ENCODE measurements around the gene UBXN11. TPM values are rescaled to one million over a fixed set of nuclear protein-coding genes. Genes with fewer than 3 reads are reported as not detected.

Gene UBXN11
- polyA plus RNA-seq, 1 donor from 2014 or later: 18.5 TPM

- TF ChIP-seq TAF1 (IDR thresholded peaks at IDR 0.05; ENCODE audit: low read depth): no peak
- no peak for TF ChIP-seq POLR2AphosphoS5 (IDR thresholded peaks at IDR 0.05)
- no peak for TF ChIP-seq RAD21 (conservative IDR thresholded peaks at IDR 0.05)
- TF ChIP-seq, protein P1, sequence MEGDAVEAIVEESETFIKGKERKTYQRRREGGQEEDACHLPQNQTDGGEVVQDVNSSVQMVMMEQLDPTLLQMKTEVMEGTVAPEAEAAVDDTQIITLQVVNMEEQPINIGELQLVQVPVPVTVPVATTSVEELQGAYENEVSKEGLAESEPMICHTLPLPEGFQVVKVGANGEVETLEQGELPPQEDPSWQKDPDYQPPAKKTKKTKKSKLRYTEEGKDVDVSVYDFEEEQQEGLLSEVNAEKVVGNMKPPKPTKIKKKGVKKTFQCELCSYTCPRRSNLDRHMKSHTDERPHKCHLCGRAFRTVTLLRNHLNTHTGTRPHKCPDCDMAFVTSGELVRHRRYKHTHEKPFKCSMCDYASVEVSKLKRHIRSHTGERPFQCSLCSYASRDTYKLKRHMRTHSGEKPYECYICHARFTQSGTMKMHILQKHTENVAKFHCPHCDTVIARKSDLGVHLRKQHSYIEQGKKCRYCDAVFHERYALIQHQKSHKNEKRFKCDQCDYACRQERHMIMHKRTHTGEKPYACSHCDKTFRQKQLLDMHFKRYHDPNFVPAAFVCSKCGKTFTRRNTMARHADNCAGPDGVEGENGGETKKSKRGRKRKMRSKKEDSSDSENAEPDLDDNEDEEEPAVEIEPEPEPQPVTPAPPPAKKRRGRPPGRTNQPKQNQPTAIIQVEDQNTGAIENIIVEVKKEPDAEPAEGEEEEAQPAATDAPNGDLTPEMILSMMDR (IDR thresholded peaks at IDR 0.05; ENCODE audit: poor library complexity, severe bottlenecking): no peak
- TF ChIP-seq EZH2 (IDR thresholded peaks at IDR 0.05; ENCODE audit: borderline replicate concordance, insufficient read depth, low read length, poor library complexity, severe bottlenecking): no peak
- no peak for TF ChIP-seq EP300 (conservative IDR thresholded peaks at IDR 0.05; ENCODE audit: poor library complexity, severe bottlenecking)
- TF ChIP-seq MXI1 (conservative IDR thresholded peaks at IDR 0.05; ENCODE audit: poor library complexity, severe bottlenecking): no peak
- TF ChIP-seq SMC3 (conservative IDR thresholded peaks at IDR 0.05; ENCODE audit: poor library complexity): no peak
- TF ChIP-seq, protein P2, sequence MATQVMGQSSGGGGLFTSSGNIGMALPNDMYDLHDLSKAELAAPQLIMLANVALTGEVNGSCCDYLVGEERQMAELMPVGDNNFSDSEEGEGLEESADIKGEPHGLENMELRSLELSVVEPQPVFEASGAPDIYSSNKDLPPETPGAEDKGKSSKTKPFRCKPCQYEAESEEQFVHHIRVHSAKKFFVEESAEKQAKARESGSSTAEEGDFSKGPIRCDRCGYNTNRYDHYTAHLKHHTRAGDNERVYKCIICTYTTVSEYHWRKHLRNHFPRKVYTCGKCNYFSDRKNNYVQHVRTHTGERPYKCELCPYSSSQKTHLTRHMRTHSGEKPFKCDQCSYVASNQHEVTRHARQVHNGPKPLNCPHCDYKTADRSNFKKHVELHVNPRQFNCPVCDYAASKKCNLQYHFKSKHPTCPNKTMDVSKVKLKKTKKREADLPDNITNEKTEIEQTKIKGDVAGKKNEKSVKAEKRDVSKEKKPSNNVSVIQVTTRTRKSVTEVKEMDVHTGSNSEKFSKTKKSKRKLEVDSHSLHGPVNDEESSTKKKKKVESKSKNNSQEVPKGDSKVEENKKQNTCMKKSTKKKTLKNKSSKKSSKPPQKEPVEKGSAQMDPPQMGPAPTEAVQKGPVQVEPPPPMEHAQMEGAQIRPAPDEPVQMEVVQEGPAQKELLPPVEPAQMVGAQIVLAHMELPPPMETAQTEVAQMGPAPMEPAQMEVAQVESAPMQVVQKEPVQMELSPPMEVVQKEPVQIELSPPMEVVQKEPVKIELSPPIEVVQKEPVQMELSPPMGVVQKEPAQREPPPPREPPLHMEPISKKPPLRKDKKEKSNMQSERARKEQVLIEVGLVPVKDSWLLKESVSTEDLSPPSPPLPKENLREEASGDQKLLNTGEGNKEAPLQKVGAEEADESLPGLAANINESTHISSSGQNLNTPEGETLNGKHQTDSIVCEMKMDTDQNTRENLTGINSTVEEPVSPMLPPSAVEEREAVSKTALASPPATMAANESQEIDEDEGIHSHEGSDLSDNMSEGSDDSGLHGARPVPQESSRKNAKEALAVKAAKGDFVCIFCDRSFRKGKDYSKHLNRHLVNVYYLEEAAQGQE (IDR thresholded peaks at IDR 0.05; ENCODE audit: borderline replicate concordance): no peak
- Histone ChIP-seq H3K9ac (ENCODE audit: low read length) (no peak overlapping the region), H3K27ac (ENCODE audit: low read length) (no peak overlapping the region), H3F3A (ENCODE audit: insufficient read depth, low read length, poor library complexity, severe bottlenecking) (no peaks in the 10 kb centered on the region), H3K79me2 (replicated peaks; ENCODE audit: insufficient read depth, low read length) (no peaks in the 10 kb centered on the region), H3K9me3 (ENCODE audit: low read length) (no peaks in the 10 kb centered on the region), H3K27me3 (ENCODE audit: insufficient read depth, low read depth, low read length) (no peaks in the 10 kb centered on the region), H2AFZ (ENCODE audit: low read depth, low read length) (no peak overlapping the region), H3K4me2 (ENCODE audit: low read length) (no peak overlapping the region), H3K36me3 (ENCODE audit: insufficient read depth, low read length) (no peaks in the 10 kb centered on the region), H4K20me1 (ENCODE audit: insufficient read depth) (no peaks in the 10 kb centered on the region), H3K9me2 (ENCODE audit: insufficient read depth, low read length) (no peaks in the 10 kb centered on the region), H3K4me3 (ENCODE audit: low read length) (no peak overlapping the region)
These were observed 45.3 kb upstream of the UBXN11 start for GRCh38 chr1:26351590-26352337.

DNA sequence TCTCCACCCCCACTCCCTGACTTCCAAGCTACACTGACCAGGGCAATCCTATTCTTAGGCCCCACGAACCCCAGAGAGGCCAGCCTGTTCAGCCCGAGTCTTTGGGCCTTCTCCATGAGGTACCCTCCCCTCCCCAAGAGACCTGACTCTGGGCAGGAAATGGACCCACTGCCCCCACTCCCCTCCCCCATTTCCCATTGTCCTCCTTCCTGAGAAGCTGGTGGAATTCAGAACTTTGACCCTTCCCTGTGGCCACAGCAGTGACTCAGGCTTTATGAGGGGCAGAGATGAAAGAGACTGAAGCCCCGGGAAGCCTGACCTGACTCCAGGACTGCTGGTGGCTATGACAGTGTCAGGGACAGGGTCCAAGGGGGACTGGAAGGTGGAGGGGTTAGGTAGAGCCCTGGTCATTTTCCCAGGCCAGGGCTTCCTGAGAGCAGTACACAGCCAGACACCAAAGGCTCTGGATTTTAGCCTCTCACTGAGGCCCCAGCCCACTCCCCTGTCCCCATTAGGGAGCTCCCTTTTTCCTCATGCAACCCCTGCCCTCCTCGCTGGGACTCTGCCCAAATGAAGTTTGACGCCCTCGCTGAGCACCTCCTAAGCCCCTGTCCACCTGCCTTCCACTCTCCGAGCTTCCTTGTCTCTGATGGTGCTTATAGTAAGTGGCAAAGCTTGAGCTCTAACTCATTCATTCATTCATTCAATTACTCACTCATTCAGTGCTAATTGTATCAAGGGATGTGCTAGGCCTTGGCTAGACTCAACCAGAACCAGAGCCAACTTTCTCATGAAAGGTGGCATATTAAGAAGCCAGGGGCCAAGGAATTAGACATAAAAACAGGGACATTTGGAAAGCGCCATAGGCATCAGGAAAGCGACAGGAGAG, 44.5 kb upstream of the UBXN11 start:
- H3K9ac ChIP-seq (ENCODE audit: low read length): no peak overlapping the region
- H3K27ac ChIP-seq (ENCODE audit: low read length): no peak overlapping the region

More for the DNA sequence above, 44.5 kb upstream of the UBXN11 start:
- no peaks in the 10 kb centered on the region for H3K36me3 ChIP-seq (ENCODE audit: insufficient read depth, low read length)
- H4K20me1 ChIP-seq (ENCODE audit: insufficient read depth): no peaks in the 10 kb centered on the region
- H3K4me3 ChIP-seq (ENCODE audit: low read length): no peak overlapping the region
- no peaks in the 10 kb centered on the region for H3F3A ChIP-seq (ENCODE audit: insufficient read depth, low read length, poor library complexity, severe bottlenecking)
- H3K9me3 ChIP-seq (ENCODE audit: low read length): no peaks in the 10 kb centered on the region
- no peaks in the 10 kb centered on the region for H3K27me3 ChIP-seq (ENCODE audit: insufficient read depth, low read depth, low read length)
- H3K4me2 ChIP-seq (ENCODE audit: low read length): no peak overlapping the region
- H3K9me2 ChIP-seq (ENCODE audit: insufficient read depth, low read length): no peaks in the 10 kb centered on the region
- H3K79me2 ChIP-seq (replicated peaks; ENCODE audit: insufficient read depth, low read length): no peaks in the 10 kb centered on the region
- H2AFZ ChIP-seq (ENCODE audit: low read depth, low read length): no peak overlapping the region
- TF ChIP-seq TAF1 (IDR thresholded peaks at IDR 0.05; ENCODE audit: low read depth) (no peak), SMC3 (conservative IDR thresholded peaks at IDR 0.05; ENCODE audit: poor library complexity) (no peak), MXI1 (conservative IDR thresholded peaks at IDR 0.05; ENCODE audit: poor library complexity, severe bottlenecking) (no peak), EP300 (conservative IDR thresholded peaks at IDR 0.05; ENCODE audit: poor library complexity, severe bottlenecking) (no peak), EZH2 (IDR thresholded peaks at IDR 0.05; ENCODE audit: borderline replicate concordance, insufficient read depth, low read length, poor library complexity, severe bottlenecking) (no peak), POLR2AphosphoS5 (IDR thresholded peaks at IDR 0.05) (no peak), RAD21 (conservative IDR thresholded peaks at IDR 0.05) (no peak)
- TF ChIP-seq, protein P1 (IDR thresholded peaks at IDR 0.05; ENCODE audit: poor library complexity, severe bottlenecking): no peak
- TF ChIP-seq, protein P2 (IDR thresholded peaks at IDR 0.05; ENCODE audit: borderline replicate concordance): no peak

Data from neural cell (in vitro differentiated cells).